Ishikawa (cell line): ENCODE results near the gene SLC7A11.

Source experiments
- EGR1 ChIP-seq: IDR thresholded peaks from 2 replicates; pipeline ENCODE4 v1.6.1; 2012
- TAF1 ChIP-seq: IDR thresholded peaks from 2 replicates; pipeline ENCODE4 v1.6.1; 2012; ENCODE audit warnings: low read depth, mild to moderate bottlenecking

GRCh38 chr4:138279286-138279685, 37.1 kb upstream of the SLC7A11 start:
- TF ChIP-seq EGR1 (no peak), TAF1 (no peak)
